ENCODE results near the gene KRTAP2-2. TPM values are rescaled to one million over a fixed set of nuclear protein-coding genes. Genes with fewer than 3 reads are reported as not detected.
"Not testable (repeated sequence)": the region's sequence is repeated elsewhere in the genome, so short reads cannot be mapped to it uniquely, and the experiment has no call there.

KRTAP2-2 gene
- total RNA-seq, 1 experiment from 2014 or later = not detected

GRCh38 chr17:41058741-41059140 is 3.7 kb upstream of the KRTAP2-2 start:
- ChIA-PET POLR2A (ENCODE audit: low non-redundant PET) (no interaction called here), CTCF (no interaction called here)
- TF ChIP-seq EZH2 (IDR thresholded peaks at IDR 0.05; ENCODE audit: borderline replicate concordance, low read depth, low read length, poor library complexity, severe bottlenecking) = no peak
- Histone ChIP-seq H3K9me3 (ENCODE audit: low read depth, low read length, poor library complexity, severe bottlenecking) (no peaks in the 10 kb centered on the region), H3K4me1 (ENCODE audit: insufficient read depth, low read length, poor library complexity, severe bottlenecking) (no peaks in the 10 kb centered on the region), H3K4me3 (ENCODE audit: low read depth, low read length, poor library complexity, severe bottlenecking) (no peak overlapping the region), H3K27ac (ENCODE audit: low read depth, low read length, poor library complexity, severe bottlenecking) (no peak overlapping the region), H3K36me3 (ENCODE audit: insufficient read depth, low read length, poor library complexity, severe bottlenecking) (no peaks in the 10 kb centered on the region), H3K27me3 (replicated peaks; ENCODE audit: insufficient read depth, low read depth, low read length, poor library complexity) (no peaks in the 10 kb centered on the region)
- intact Hi-C loops (cut with micrococcal nuclease; ENCODE audit: unreplicated experiment) = no loop called here
- no peak for DNase-seq (ENCODE audit: low spot score)
- BruUV-seq (replicated peaks) = no TSS peak

GRCh38 chr17:41057547-41057946 is 2.5 kb upstream of the KRTAP2-2 start:
- no peaks in the 10 kb centered on the region for H3K36me3 ChIP-seq (ENCODE audit: insufficient read depth, low read length, poor library complexity, severe bottlenecking)
- no peak overlapping the region for H3K27ac ChIP-seq (ENCODE audit: low read depth, low read length, poor library complexity, severe bottlenecking)
- H3K27me3 ChIP-seq (replicated peaks; ENCODE audit: insufficient read depth, low read depth, low read length, poor library complexity) = no peaks in the 10 kb centered on the region
- no peak overlapping the region for H3K4me3 ChIP-seq (ENCODE audit: low read depth, low read length, poor library complexity, severe bottlenecking)
- no peaks in the 10 kb centered on the region for H3K4me1 ChIP-seq (ENCODE audit: insufficient read depth, low read length, poor library complexity, severe bottlenecking)
- POLR2A ChIA-PET (ENCODE audit: low non-redundant PET) = no interaction called here
- CTCF ChIA-PET = no interaction called here
- H3K9me3 ChIP-seq (ENCODE audit: low read depth, low read length, poor library complexity, severe bottlenecking) = no peaks in the 10 kb centered on the region
- intact Hi-C loops (cut with micrococcal nuclease; ENCODE audit: unreplicated experiment) = no loop called here
- DNase-seq (ENCODE audit: low spot score) = no peak
- TF ChIP-seq EZH2 (IDR thresholded peaks at IDR 0.05; ENCODE audit: borderline replicate concordance, low read depth, low read length, poor library complexity, severe bottlenecking) (no peak), CTCF (conservative IDR thresholded peaks at IDR 0.05; ENCODE audit: low read depth, low read length) (no peak)
- BruUV-seq (replicated peaks) = no TSS peak

GRCh38 chr17:41054556-41054955 is 474 bp downstream of the KRTAP2-2 start:
- H3K4me1 ChIP-seq (ENCODE audit: insufficient read depth, low read length, poor library complexity, severe bottlenecking); H3K9me3 ChIP-seq (ENCODE audit: low read depth, low read length, poor library complexity, severe bottlenecking); CTCF ChIA-PET; BruUV-seq (replicated peaks); H3K36me3 ChIP-seq (ENCODE audit: insufficient read depth, low read length, poor library complexity, severe bottlenecking); DNase-seq (ENCODE audit: low spot score); H3K27ac ChIP-seq (ENCODE audit: low read depth, low read length, poor library complexity, severe bottlenecking); H3K27me3 ChIP-seq (replicated peaks; ENCODE audit: insufficient read depth, low read depth, low read length, poor library complexity); intact Hi-C loops (cut with micrococcal nuclease; ENCODE audit: unreplicated experiment); H3K4me3 ChIP-seq (ENCODE audit: low read depth, low read length, poor library complexity, severe bottlenecking); POLR2A ChIA-PET (ENCODE audit: low non-redundant PET): not testable (repeated sequence)

GRCh38 chr17:41054025-41054424 is 1.0 kb downstream of the KRTAP2-2 start:
- ChIA-PET POLR2A (ENCODE audit: low non-redundant PET) (no interaction called here), CTCF (no interaction called here)
- Histone ChIP-seq H3K27me3 (replicated peaks; ENCODE audit: insufficient read depth, low read depth, low read length, poor library complexity) (no peaks in the 10 kb centered on the region), H3K9me3 (ENCODE audit: low read depth, low read length, poor library complexity, severe bottlenecking) (no peaks in the 10 kb centered on the region), H3K4me3 (ENCODE audit: low read depth, low read length, poor library complexity, severe bottlenecking) (no peak overlapping the region), H3K4me1 (ENCODE audit: insufficient read depth, low read length, poor library complexity, severe bottlenecking) (no peaks in the 10 kb centered on the region), H3K36me3 (ENCODE audit: insufficient read depth, low read length, poor library complexity, severe bottlenecking) (no peaks in the 10 kb centered on the region), H3K27ac (ENCODE audit: low read depth, low read length, poor library complexity, severe bottlenecking) (no peak overlapping the region)
- DNase-seq (ENCODE audit: low spot score) = no peak
- TF ChIP-seq EZH2 (IDR thresholded peaks at IDR 0.05; ENCODE audit: borderline replicate concordance, low read depth, low read length, poor library complexity, severe bottlenecking) (no peak), CTCF (conservative IDR thresholded peaks at IDR 0.05; ENCODE audit: low read depth, low read length) (no peak)
- no TSS peak for BruUV-seq (replicated peaks)
- intact Hi-C loops (cut with micrococcal nuclease; ENCODE audit: unreplicated experiment) = no loop called here
